Astrocyte of the cerebellum (primary cell): ENCODE results near the gene CALCOCO1.
"Not testable (repeated sequence)": the region's sequence is repeated elsewhere in the genome, so short reads cannot be mapped to it uniquely, and the experiment has no call there.

Source experiments
- DNase-seq: peaks from one replicate; pipeline ENCODE4 v3.0.0-alpha.2; 2011; ENCODE audit warnings: low read depth
- H3K4me3 ChIP-seq: 2 replicates; pipeline ENCODE4 v1.5.1; 2011; ENCODE audit warnings: mild to moderate bottlenecking, low read depth, low read length, moderate library complexity
- in situ Hi-C: cut with HindIII; loops from 2 replicates; pipeline ENCODE4 v1.10.0; 2017; ENCODE audit warnings: low sequenced_read_pairs
- TF ChIP-seq, protein P1 (sequence below): IDR thresholded peaks from 2 replicates; pipeline ENCODE4 v1.5.1; 2012; ENCODE audit warnings: low read length, low read depth, moderate library complexity, mild to moderate bottlenecking; ENCODE audit errors: missing control alignments

Gene CALCOCO1

DNA sequence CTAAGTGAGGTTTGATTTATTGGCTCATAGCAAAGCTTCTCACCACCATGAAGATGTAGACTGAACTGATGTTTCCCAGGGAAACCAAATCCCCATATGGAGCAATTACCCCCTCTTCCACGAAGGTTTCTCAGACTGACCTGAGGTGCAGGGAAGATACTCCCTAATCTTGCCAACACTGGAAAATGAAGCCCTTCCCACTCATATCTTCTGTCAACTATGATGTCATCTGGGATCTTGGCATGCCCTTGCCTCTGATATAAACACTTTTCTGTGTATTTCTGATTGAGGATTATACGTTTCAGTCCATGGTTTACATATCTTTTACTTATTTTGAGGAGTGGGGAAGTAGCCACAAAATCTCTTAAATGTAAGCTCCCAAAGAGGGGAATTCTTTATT lies 38.6 kb upstream of the CALCOCO1 start:
- in situ Hi-C loops: loop anchor here (25.0 kb wide), 1 partner anchor 421 kb away; the partner anchor contains the start of gene SMUG1
- TF ChIP-seq, protein P1, sequence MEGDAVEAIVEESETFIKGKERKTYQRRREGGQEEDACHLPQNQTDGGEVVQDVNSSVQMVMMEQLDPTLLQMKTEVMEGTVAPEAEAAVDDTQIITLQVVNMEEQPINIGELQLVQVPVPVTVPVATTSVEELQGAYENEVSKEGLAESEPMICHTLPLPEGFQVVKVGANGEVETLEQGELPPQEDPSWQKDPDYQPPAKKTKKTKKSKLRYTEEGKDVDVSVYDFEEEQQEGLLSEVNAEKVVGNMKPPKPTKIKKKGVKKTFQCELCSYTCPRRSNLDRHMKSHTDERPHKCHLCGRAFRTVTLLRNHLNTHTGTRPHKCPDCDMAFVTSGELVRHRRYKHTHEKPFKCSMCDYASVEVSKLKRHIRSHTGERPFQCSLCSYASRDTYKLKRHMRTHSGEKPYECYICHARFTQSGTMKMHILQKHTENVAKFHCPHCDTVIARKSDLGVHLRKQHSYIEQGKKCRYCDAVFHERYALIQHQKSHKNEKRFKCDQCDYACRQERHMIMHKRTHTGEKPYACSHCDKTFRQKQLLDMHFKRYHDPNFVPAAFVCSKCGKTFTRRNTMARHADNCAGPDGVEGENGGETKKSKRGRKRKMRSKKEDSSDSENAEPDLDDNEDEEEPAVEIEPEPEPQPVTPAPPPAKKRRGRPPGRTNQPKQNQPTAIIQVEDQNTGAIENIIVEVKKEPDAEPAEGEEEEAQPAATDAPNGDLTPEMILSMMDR: no peak
- no peak overlapping the region for H3K4me3 ChIP-seq
- DNase-seq: no peak

DNA sequence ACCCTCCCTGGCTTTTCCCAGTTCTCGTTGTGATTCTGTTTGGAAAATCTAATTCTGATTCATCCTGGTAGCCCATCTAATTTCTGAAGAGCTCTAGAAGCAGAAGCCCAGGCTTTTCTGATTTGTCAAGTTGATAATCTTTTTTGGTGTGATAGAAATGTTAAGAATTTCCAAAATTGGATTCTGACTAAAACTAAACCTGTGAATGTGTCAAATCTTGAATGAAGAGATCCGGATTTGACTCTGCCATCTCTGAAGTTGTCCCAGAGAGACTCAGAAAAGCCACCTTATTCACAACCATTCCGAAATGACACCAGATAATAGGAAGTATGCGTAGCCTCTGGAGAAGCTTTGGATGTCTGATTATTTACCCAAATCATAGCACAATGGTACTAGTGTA lies 37.4 kb upstream of the CALCOCO1 start:
- DNase-seq: no peak
- in situ Hi-C loops: loop anchor here (25.0 kb wide), 1 partner anchor 423 kb away; the partner anchor contains the start of gene SMUG1
- TF ChIP-seq, protein P1: no peak

DNA sequence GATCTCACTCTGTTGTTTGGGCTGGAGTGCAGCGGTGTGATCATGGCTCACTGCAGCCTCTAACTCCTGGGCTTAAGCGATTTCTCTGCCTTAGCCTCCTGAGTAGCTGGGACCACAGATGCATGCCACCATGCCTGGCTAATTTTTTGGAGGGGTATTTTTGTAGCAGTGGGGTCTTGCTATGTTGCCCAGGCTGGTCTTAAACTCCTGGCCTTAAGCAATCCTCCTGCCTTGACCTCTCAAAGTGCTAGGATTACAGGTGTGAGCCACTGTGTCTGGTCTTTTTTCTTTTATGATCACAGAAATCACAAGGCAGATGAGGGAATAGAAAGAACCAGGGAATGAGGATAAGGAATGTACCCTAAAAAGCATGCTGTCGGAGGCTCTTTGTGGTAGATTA lies 35.5 kb upstream of the CALCOCO1 start:
- not testable (repeated sequence) for H3K4me3 ChIP-seq, DNase-seq
- in situ Hi-C loops: loop anchor here (25.0 kb wide), 1 partner anchor 425 kb away; the partner anchor contains the start of gene SMUG1

More for the DNA sequence above, 37.4 kb upstream of the CALCOCO1 start:
- no peak overlapping the region for H3K4me3 ChIP-seq

DNA sequence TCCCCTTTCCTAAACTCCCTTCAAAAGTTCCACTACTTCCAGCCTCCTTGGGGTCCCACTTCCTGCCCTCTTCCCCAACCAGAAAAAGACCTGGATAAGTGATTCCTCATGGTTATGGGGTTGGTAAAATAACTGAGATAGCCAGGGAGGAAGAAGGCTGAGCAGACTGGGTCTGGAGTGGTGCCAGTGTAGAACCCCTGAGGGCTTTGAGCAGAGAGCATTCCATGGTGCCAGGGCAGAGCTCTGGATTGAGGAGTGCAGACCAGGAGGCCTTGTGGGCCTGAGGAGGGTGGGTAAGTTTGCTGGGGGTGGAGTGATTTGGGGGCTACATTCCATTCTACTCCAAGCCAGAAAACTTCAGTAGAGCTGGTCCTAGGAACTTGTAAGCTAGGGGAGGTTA lies 34.1 kb upstream of the CALCOCO1 start:
- in situ Hi-C loops: loop anchor here (25.0 kb wide), 1 partner anchor 426 kb away; the partner anchor contains the start of gene SMUG1
- TF ChIP-seq, protein P1: no peak
- DNase-seq: no peak
- H3K4me3 ChIP-seq: no peak overlapping the region

DNA sequence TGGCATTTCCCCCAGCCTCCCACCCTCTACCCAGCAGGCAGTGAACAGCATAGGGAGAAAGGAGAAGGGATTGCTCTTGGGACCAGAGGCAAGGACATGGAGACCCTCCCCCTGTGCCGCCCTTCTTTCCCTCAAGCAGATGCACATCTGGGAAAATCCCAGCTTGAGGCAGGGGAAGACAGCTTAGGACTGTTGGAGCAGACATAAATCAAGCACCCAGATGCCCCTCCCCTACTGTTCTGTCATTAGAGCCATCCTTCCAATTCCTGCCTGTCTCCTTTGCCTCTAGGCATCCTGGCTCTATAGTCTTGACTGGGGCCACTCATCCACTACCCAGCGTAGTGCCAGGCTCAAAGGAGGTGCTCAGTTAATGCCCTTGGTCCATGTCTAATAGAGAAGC lies 32.0 kb upstream of the CALCOCO1 start:
- TF ChIP-seq, protein P1: no peak
- H3K4me3 ChIP-seq: no peak overlapping the region
- DNase-seq: no peak
- in situ Hi-C loops: loop anchor here (25.0 kb wide), 1 partner anchor 428 kb away; the partner anchor contains the start of gene SMUG1

DNA sequence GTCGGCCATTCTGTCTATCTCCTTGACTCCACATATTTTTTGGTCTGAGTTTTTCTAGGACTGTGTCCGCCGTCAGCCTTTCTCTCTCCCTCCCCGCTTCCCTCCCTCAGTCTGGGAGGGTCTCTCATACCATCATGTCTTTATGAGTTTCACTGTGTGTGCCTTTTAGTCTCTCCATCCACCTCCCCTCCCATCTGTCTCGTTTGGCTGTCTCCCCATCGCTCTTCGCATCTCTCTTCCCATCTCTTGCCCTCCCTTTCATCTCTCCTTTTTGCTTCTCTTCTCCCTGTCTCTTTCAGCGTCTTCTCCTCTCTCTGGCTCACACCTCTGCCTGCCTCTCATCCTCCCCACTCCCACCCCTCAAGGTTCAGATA lies 31.5 kb upstream of the CALCOCO1 start:
- DNase-seq: no peak
- TF ChIP-seq, protein P1: no peak
- in situ Hi-C loops: loop anchor here (25.0 kb wide), 1 partner anchor 429 kb away; the partner anchor contains the start of gene SMUG1
- H3K4me3 ChIP-seq: no peak overlapping the region

DNA sequence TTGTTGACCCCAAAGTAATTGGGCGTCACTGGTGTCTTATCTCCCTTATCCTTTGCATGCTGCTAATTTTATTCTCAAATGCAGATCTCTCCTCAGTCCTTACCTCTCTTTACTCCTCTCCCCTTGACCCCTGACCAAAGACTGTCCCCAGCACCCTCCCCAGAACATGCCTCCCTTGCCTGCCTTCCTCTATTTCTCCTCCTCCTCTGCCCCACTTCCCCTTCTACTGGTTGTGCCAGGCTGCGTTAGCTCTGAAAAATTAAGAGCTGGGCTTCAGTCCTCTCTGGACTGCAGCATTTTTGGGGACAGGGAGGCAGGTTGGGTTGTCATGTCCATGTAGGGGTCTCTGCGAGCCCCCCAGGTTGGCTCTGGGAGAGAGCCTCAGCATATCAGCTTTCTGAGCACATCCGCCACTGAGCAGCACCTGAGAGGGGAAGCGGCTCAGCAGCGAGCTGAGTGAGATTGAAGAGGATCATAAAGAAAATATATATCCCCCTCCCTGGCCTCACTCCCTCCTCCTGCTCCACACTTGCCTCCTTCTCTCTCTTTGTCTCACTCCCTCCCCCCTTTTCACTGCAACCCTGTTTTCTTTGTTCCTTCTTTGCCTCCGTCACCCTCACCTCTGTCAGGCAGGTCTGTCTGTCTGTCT lies 31.0 kb upstream of the CALCOCO1 start:
- TF ChIP-seq, protein P1: no peak
- in situ Hi-C loops: loop anchor here (25.0 kb wide), 1 partner anchor 429 kb away; the partner anchor contains the start of gene SMUG1
- H3K4me3 ChIP-seq: no peak overlapping the region
- no peak for DNase-seq
